ENCODE measurements around the gene ASXL1. TPM values are rescaled to one million over a fixed set of nuclear protein-coding genes. Genes with fewer than 3 reads are reported as not detected.

ASXL1 gene
- total and polyA plus RNA-seq, 10 of the 15 experiments (the other 5 are each of a cell fraction or from before 2014, with no cell fraction given): 11.0 to 87.6 (median 56.8) TPM

DNA sequence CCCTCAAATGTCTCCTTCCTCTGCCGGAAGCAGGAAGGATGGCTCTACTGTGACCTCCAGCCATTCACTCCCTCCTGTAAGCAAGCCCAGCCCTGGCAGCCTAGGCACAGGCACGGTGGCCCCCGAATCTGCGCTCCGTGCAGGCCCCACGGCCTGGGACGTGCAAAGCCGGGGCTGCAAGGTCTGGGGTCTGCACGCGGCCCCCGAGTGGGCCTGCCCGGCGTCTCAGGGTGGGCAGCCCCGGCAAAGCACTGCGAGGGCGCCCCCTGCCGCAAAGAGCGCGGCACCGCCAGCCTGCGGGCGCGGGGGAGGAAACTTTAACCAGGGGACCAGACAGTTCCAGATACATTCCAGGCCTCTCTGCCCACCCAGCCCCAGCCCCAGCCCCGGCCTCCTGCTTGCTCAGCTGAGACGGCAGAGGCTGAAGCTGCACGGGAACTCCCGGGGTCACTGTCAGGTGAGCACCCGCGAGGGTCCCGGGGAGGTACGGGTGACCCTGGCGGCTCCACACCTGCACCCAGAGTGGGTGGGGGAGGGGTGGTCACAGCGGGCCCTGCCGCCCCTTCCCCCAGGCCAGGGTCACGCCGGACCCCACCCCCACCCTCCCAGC lies 98.8 kb downstream of the ASXL1 start (continued):
- TF ChIP-seq, protein P1, sequence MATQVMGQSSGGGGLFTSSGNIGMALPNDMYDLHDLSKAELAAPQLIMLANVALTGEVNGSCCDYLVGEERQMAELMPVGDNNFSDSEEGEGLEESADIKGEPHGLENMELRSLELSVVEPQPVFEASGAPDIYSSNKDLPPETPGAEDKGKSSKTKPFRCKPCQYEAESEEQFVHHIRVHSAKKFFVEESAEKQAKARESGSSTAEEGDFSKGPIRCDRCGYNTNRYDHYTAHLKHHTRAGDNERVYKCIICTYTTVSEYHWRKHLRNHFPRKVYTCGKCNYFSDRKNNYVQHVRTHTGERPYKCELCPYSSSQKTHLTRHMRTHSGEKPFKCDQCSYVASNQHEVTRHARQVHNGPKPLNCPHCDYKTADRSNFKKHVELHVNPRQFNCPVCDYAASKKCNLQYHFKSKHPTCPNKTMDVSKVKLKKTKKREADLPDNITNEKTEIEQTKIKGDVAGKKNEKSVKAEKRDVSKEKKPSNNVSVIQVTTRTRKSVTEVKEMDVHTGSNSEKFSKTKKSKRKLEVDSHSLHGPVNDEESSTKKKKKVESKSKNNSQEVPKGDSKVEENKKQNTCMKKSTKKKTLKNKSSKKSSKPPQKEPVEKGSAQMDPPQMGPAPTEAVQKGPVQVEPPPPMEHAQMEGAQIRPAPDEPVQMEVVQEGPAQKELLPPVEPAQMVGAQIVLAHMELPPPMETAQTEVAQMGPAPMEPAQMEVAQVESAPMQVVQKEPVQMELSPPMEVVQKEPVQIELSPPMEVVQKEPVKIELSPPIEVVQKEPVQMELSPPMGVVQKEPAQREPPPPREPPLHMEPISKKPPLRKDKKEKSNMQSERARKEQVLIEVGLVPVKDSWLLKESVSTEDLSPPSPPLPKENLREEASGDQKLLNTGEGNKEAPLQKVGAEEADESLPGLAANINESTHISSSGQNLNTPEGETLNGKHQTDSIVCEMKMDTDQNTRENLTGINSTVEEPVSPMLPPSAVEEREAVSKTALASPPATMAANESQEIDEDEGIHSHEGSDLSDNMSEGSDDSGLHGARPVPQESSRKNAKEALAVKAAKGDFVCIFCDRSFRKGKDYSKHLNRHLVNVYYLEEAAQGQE (IDR thresholded peaks at IDR 0.05; ENCODE audit: low read depth, low read length): no peak
- no peak for TF ChIP-seq WRNIP1 (IDR thresholded peaks at IDR 0.05; ENCODE audit: borderline replicate concordance, low read depth, low read length)
- TF ChIP-seq, protein P2, sequence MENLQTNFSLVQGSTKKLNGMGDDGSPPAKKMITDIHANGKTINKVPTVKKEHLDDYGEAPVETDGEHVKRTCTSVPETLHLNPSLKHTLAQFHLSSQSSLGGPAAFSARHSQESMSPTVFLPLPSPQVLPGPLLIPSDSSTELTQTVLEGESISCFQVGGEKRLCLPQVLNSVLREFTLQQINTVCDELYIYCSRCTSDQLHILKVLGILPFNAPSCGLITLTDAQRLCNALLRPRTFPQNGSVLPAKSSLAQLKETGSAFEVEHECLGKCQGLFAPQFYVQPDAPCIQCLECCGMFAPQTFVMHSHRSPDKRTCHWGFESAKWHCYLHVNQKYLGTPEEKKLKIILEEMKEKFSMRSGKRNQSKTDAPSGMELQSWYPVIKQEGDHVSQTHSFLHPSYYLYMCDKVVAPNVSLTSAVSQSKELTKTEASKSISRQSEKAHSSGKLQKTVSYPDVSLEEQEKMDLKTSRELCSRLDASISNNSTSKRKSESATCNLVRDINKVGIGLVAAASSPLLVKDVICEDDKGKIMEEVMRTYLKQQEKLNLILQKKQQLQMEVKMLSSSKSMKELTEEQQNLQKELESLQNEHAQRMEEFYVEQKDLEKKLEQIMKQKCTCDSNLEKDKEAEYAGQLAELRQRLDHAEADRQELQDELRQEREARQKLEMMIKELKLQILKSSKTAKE (IDR thresholded peaks at IDR 0.05; ENCODE audit: low read depth, poor library complexity, severe bottlenecking): no peak
- TF ChIP-seq CBX3 (IDR thresholded peaks at IDR 0.05; ENCODE audit: borderline replicate concordance, low read depth): no peak
- no peak for TF ChIP-seq E2F8 (IDR thresholded peaks at IDR 0.05; ENCODE audit: low read depth, partially characterized antibody)
- no peak for TF ChIP-seq RCOR1 (conservative IDR thresholded peaks at IDR 0.05; ENCODE audit: low read depth, low read length)
- TF ChIP-seq, protein P3, sequence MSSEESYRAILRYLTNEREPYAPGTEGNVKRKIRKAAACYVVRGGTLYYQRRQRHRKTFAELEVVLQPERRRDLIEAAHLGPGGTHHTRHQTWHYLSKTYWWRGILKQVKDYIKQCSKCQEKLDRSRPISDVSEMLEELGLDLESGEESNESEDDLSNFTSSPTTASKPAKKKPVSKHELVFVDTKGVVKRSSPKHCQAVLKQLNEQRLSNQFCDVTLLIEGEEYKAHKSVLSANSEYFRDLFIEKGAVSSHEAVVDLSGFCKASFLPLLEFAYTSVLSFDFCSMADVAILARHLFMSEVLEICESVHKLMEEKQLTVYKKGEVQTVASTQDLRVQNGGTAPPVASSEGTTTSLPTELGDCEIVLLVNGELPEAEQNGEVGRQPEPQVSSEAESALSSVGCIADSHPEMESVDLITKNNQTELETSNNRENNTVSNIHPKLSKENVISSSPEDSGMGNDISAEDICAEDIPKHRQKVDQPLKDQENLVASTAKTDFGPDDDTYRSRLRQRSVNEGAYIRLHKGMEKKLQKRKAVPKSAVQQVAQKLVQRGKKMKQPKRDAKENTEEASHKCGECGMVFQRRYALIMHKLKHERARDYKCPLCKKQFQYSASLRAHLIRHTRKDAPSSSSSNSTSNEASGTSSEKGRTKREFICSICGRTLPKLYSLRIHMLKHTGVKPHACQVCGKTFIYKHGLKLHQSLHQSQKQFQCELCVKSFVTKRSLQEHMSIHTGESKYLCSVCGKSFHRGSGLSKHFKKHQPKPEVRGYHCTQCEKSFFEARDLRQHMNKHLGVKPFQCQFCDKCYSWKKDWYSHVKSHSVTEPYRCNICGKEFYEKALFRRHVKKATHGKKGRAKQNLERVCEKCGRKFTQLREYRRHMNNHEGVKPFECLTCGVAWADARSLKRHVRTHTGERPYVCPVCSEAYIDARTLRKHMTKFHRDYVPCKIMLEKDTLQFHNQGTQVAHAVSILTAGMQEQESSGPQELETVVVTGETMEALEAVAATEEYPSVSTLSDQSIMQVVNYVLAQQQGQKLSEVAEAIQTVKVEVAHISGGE (CRISPR knock-in tag; IDR thresholded peaks at IDR 0.05): no peak
- no peak for TF ChIP-seq PAX5 (IDR thresholded peaks at IDR 0.05; ENCODE audit: borderline replicate concordance, low read depth, low read length)
- TF ChIP-seq CEBPZ (IDR thresholded peaks at IDR 0.05; ENCODE audit: low read depth, low read length): no peak
- TF ChIP-seq ATF2 (IDR thresholded peaks at IDR 0.05; ENCODE audit: low read length): no peak
- no peak for TF ChIP-seq ESRRA (IDR thresholded peaks at IDR 0.05; ENCODE audit: low read length)
